Measurements from ENCODE around the gene IPO7. TPM values are rescaled to one million over a fixed set of nuclear protein-coding genes. Genes with fewer than 3 reads are reported as not detected.
"Not testable (repeated sequence)": the region's sequence is repeated elsewhere in the genome, so short reads cannot be mapped to it uniquely, and the experiment has no call there.

Gene IPO7
- 147 and 226 TPM in 2 replicates for total RNA-seq (2014; rRNA removed; shearing (Covaris generic))

GRCh38 chr11:9384535-9385326 is at the start of gene IPO7:
IPO7 (plus strand) TSS chr11:9384652; CDS start chr11:9384764, 112 bp downstream.
- Histone ChIP-seq H3K27me3 (ENCODE audit: control insufficient read depth, insufficient read depth, low read length) (no peaks in the 10 kb centered on the region), H3K36me3 (replicated peaks; ENCODE audit: control insufficient read depth, insufficient read depth, low read length) (0 out of 2 replicates have a peak, but pooled peaks cover 1% of the 10 kb centered on the region), H3K4me3 (ENCODE audit: insufficient read depth, low read depth, low read length) (peak within 1 kb of the TSS; percentile 99)
- DNase-seq = peak; percentile 93

- H3K4me3 ChIP-seq (ENCODE audit: insufficient read depth, low read depth, low read length) = no peak overlapping the region
- no peaks in the 10 kb centered on the region for H3K27me3 ChIP-seq (ENCODE audit: control insufficient read depth, insufficient read depth, low read length)
- DNase-seq = no peak
- H3K36me3 ChIP-seq (replicated peaks; ENCODE audit: control insufficient read depth, insufficient read depth, low read length) = no peaks in the 10 kb centered on the region
Observed at GRCh38 chr11:9341638-9342178, 42.7 kb upstream of the IPO7 start.

GRCh38 chr11:9344061-9344680 is 40.3 kb upstream of the IPO7 start:
- no peak for DNase-seq

GRCh38 chr11:9347100-9347499 is 37.4 kb upstream of the IPO7 start:
- Histone ChIP-seq H3K4me3 (ENCODE audit: insufficient read depth, low read depth, low read length) (no peak overlapping the region), H3K27me3 (ENCODE audit: control insufficient read depth, insufficient read depth, low read length) (no peaks in the 10 kb centered on the region)
- DNase-seq = no peak

More at GRCh38 chr11:9344061-9344680, 40.3 kb upstream of the IPO7 start:
- H3K4me3 ChIP-seq (ENCODE audit: insufficient read depth, low read depth, low read length) = no peak overlapping the region
- H3K27me3 ChIP-seq (ENCODE audit: control insufficient read depth, insufficient read depth, low read length) = no peaks in the 10 kb centered on the region
- H3K36me3 ChIP-seq (replicated peaks; ENCODE audit: control insufficient read depth, insufficient read depth, low read length) = no peaks in the 10 kb centered on the region

GRCh38 chr11:9347779-9348178 is 36.7 kb upstream of the IPO7 start:
- not testable (repeated sequence) for H3K27me3 ChIP-seq (ENCODE audit: control insufficient read depth, insufficient read depth, low read length); DNase-seq; H3K36me3 ChIP-seq (replicated peaks; ENCODE audit: control insufficient read depth, insufficient read depth, low read length); H3K4me3 ChIP-seq (ENCODE audit: insufficient read depth, low read depth, low read length)

More at GRCh38 chr11:9347100-9347499, 37.4 kb upstream of the IPO7 start:
- no peaks in the 10 kb centered on the region for H3K36me3 ChIP-seq (replicated peaks; ENCODE audit: control insufficient read depth, insufficient read depth, low read length)

- no peaks in the 10 kb centered on the region for H3K36me3 ChIP-seq (replicated peaks; ENCODE audit: control insufficient read depth, insufficient read depth, low read length)
- no peak overlapping the region for H3K4me3 ChIP-seq (ENCODE audit: insufficient read depth, low read depth, low read length)
- H3K27me3 ChIP-seq (ENCODE audit: control insufficient read depth, insufficient read depth, low read length) = no peaks in the 10 kb centered on the region
- DNase-seq = no peak
Observed at GRCh38 chr11:9351321-9351881, 33.1 kb upstream of the IPO7 start.

- DNase-seq = no peak
- Histone ChIP-seq H3K27me3 (ENCODE audit: control insufficient read depth, insufficient read depth, low read length) (no peaks in the 10 kb centered on the region), H3K36me3 (replicated peaks; ENCODE audit: control insufficient read depth, insufficient read depth, low read length) (no peaks in the 10 kb centered on the region), H3K4me3 (ENCODE audit: insufficient read depth, low read depth, low read length) (no peak overlapping the region)
Observed at GRCh38 chr11:9357041-9357440, 27.4 kb upstream of the IPO7 start.

GRCh38 chr11:9360862-9361622 is 23.4 kb upstream of the IPO7 start:
- DNase-seq; H3K4me3 ChIP-seq (ENCODE audit: insufficient read depth, low read depth, low read length); H3K36me3 ChIP-seq (replicated peaks; ENCODE audit: control insufficient read depth, insufficient read depth, low read length): not testable (repeated sequence)

GRCh38 chr11:9362393-9362863 is 22.0 kb upstream of the IPO7 start:
- Histone ChIP-seq H3K27me3 (ENCODE audit: control insufficient read depth, insufficient read depth, low read length) (no peaks in the 10 kb centered on the region), H3K36me3 (replicated peaks; ENCODE audit: control insufficient read depth, insufficient read depth, low read length) (no peaks in the 10 kb centered on the region), H3K4me3 (ENCODE audit: insufficient read depth, low read depth, low read length) (no peak overlapping the region)
- peak; percentile 36 for DNase-seq

More at GRCh38 chr11:9360862-9361622, 23.4 kb upstream of the IPO7 start:
- H3K27me3 ChIP-seq (ENCODE audit: control insufficient read depth, insufficient read depth, low read length) = not testable (repeated sequence)

- Histone ChIP-seq H3K27me3 (ENCODE audit: control insufficient read depth, insufficient read depth, low read length) (no peaks in the 10 kb centered on the region), H3K36me3 (replicated peaks; ENCODE audit: control insufficient read depth, insufficient read depth, low read length) (no peaks in the 10 kb centered on the region), H3K4me3 (ENCODE audit: insufficient read depth, low read depth, low read length) (peak overlapping the region; percentile 28)
- DNase-seq = peak; percentile 94
Observed at GRCh38 chr11:9363954-9364912, 20.2 kb upstream of the IPO7 start.

GRCh38 chr11:9367551-9367950 is 16.9 kb upstream of the IPO7 start:
- Histone ChIP-seq H3K4me3 (ENCODE audit: insufficient read depth, low read depth, low read length) (no peak overlapping the region), H3K36me3 (replicated peaks; ENCODE audit: control insufficient read depth, insufficient read depth, low read length) (no peaks in the 10 kb centered on the region), H3K27me3 (ENCODE audit: control insufficient read depth, insufficient read depth, low read length) (no peaks in the 10 kb centered on the region)
- DNase-seq = no peak

- H3K27me3 ChIP-seq (ENCODE audit: control insufficient read depth, insufficient read depth, low read length) = no peaks in the 10 kb centered on the region
- no peak for DNase-seq
- H3K4me3 ChIP-seq (ENCODE audit: insufficient read depth, low read depth, low read length) = no peak overlapping the region
- no peaks in the 10 kb centered on the region for H3K36me3 ChIP-seq (replicated peaks; ENCODE audit: control insufficient read depth, insufficient read depth, low read length)
Observed at GRCh38 chr11:9377036-9377435, 7.4 kb upstream of the IPO7 start.

GRCh38 chr11:9379041-9379440 is 5.4 kb upstream of the IPO7 start:
- Histone ChIP-seq H3K4me3 (ENCODE audit: insufficient read depth, low read depth, low read length) (no peak overlapping the region), H3K36me3 (replicated peaks; ENCODE audit: control insufficient read depth, insufficient read depth, low read length) (no peaks in the 10 kb centered on the region), H3K27me3 (ENCODE audit: control insufficient read depth, insufficient read depth, low read length) (no peaks in the 10 kb centered on the region)
- DNase-seq = peak; percentile 35

Data from H7 (cell line).